IMR-90 (cell line): ENCODE measurements around the gene GYG2. TPM values are rescaled to one million over a fixed set of nuclear protein-coding genes. Genes with fewer than 3 reads are reported as not detected.

Source experiments
- ATAC-seq: fragments of 200-7000 bp; cut with Tn5 transposase; 2 replicates; pipeline ENCODE4 v1.9.1; 2020; ENCODE audit warnings: low read depth, mild to moderate bottlenecking, moderate library complexity
- BruUV-seq: library from RNA; stranded (reverse); fragments of 400-500 nt; replicated peaks from 2 replicates; lab custom pipeline; 2021; lab: Mats Ljungman, UMichigan
- CTCF ChIA-PET: fragments of 300-600 bp; formaldehyde crosslinking; extraction: SDS; loops from one replicate; lab custom pipeline; 2021; ENCODE audit warnings: antibody characterized with exemption; lab: Yijun Ruan, JAX
- POLR2A ChIA-PET: fragments of 300-600 bp; sonication (Branson Sonifier 250); formaldehyde crosslinking; loops from one replicate; lab custom pipeline; 2022; ENCODE audit warnings: antibody characterized with exemption; ENCODE audit not compliant: unreplicated experiment; lab: Charles Lee
- DNase-seq: peaks from one replicate; pipeline ENCODE4 v3.0.0; 2013
- H2AFZ ChIP-seq: replicated peaks from 2 replicates; pipeline ENCODE3; 2013; ENCODE audit warnings: low read length, mild to moderate bottlenecking; ENCODE audit not compliant: poor library complexity
- H2AK5ac ChIP-seq: 2 replicates; pipeline ENCODE4 v1.6.1; 2013; ENCODE audit warnings: low read depth, low read length, inconsistent platforms
- H2AK9ac ChIP-seq: replicated peaks from 2 replicates; pipeline ENCODE3; 2013; ENCODE audit warnings: mild to moderate bottlenecking, low read depth, low read length, moderate library complexity; ENCODE audit not compliant: poor library complexity
- H2BK120ac ChIP-seq: 2 replicates; pipeline ENCODE4 v1.6.1; 2013; ENCODE audit warnings: low read depth, low read length, inconsistent platforms
- H2BK15ac ChIP-seq: 3 replicates; pipeline ENCODE4 v1.6.1; 2013; ENCODE audit warnings: low read depth, low read length, inconsistent platforms
- H2BK20ac ChIP-seq: 2 replicates; pipeline ENCODE4 v1.6.1; 2013; ENCODE audit warnings: low read depth, mild to moderate bottlenecking, inconsistent platforms, low read length, moderate library complexity
- H2BK5ac ChIP-seq: 2 replicates; pipeline ENCODE4 v1.6.1; 2013; ENCODE audit warnings: mild to moderate bottlenecking, low read depth, low read length, inconsistent platforms; ENCODE audit not compliant: poor library complexity, severe bottlenecking
- H3K14ac ChIP-seq: replicated peaks from 2 replicates; pipeline ENCODE4 v1.6.1; 2013; ENCODE audit warnings: low read depth, low read length, inconsistent platforms
- H3K18ac ChIP-seq: 2 replicates; pipeline ENCODE4 v1.6.1; 2013; ENCODE audit warnings: low read depth, low read length, control low read depth
- H3K23ac ChIP-seq: 2 replicates; pipeline ENCODE4 v1.6.1; 2013; ENCODE audit warnings: low read depth, low read length, inconsistent platforms
- H3K27ac ChIP-seq: 2 replicates; pipeline ENCODE4 v1.5.1; 2013; ENCODE audit warnings: mild to moderate bottlenecking, control low read depth, low read length; ENCODE audit not compliant: insufficient read depth
- H3K27me3 ChIP-seq: 2 replicates; pipeline ENCODE4 v1.6.1; 2013; ENCODE audit warnings: low read length; ENCODE audit not compliant: control insufficient read depth, insufficient read depth
- H3K36me3 ChIP-seq: 2 replicates; pipeline ENCODE4 v1.6.1; 2013; ENCODE audit warnings: low read length, mixed read lengths; ENCODE audit not compliant: control insufficient read depth, insufficient read depth
- H3K4ac ChIP-seq: 2 replicates; pipeline ENCODE4 v1.6.1; 2013; ENCODE audit warnings: low read depth, low read length, inconsistent platforms
- H3K4me1 ChIP-seq: 2 replicates; pipeline ENCODE4 v1.6.1; 2013; ENCODE audit warnings: low read length, mixed read lengths; ENCODE audit not compliant: control insufficient read depth, insufficient read depth
- H3K4me2 ChIP-seq: 2 replicates; pipeline ENCODE4 v1.6.1; 2013; ENCODE audit warnings: low read depth, mild to moderate bottlenecking, control low read depth, low read length, moderate library complexity
- H3K4me3 ChIP-seq: 2 replicates; pipeline ENCODE4 v1.5.1; 2013; ENCODE audit warnings: low read depth, mild to moderate bottlenecking, control low read depth, low read length, moderate library complexity; ENCODE audit not compliant: insufficient read depth
- H3K56ac ChIP-seq: 2 replicates; pipeline ENCODE4 v1.6.1; 2013; ENCODE audit warnings: low read length, inconsistent platforms; ENCODE audit not compliant: insufficient read depth; ENCODE audit errors: extremely low read depth
- H3K79me1 ChIP-seq, 2 experiments: 2 replicates each; pipeline ENCODE4 v1.6.1; 2013; ENCODE audit warnings: low read length in 2 of 2, inconsistent platforms in 1 of 2, low read depth in 1 of 2
- H3K9ac ChIP-seq: 2 replicates; pipeline ENCODE4 v1.6.1; 2013; ENCODE audit warnings: low read depth, low read length, control low read depth
- H3K9me1 ChIP-seq: 2 replicates; pipeline ENCODE4 v1.6.1; 2013; ENCODE audit warnings: low read length, inconsistent platforms; ENCODE audit not compliant: insufficient read depth
- H3K9me3 ChIP-seq: 2 replicates; pipeline ENCODE4 v1.6.1; 2013; ENCODE audit warnings: low read length; ENCODE audit not compliant: control insufficient read depth, insufficient read depth
- H4K20me1 ChIP-seq: 2 replicates; pipeline ENCODE4 v1.6.1; 2013; ENCODE audit warnings: low read length, inconsistent platforms; ENCODE audit not compliant: insufficient read depth
- H4K5ac ChIP-seq: 2 replicates; pipeline ENCODE4 v1.6.1; 2013; ENCODE audit warnings: mild to moderate bottlenecking, low read depth, low read length, control low read depth
- H4K8ac ChIP-seq, 2 experiments: 2 replicates each; pipeline ENCODE4 v1.6.1; 2013; ENCODE audit warnings: low read depth in 2 of 2, low read length in 2 of 2, control low read depth in 1 of 2, inconsistent platforms in 1 of 2
- H4K91ac ChIP-seq: 2 replicates; pipeline ENCODE4 v1.6.1; 2013; ENCODE audit warnings: low read depth, low read length, inconsistent platforms; ENCODE audit not compliant: insufficient read depth
- BHLHE40 ChIP-seq: fragments of 150-350 bp; IDR thresholded peaks from 2 replicates; pipeline ENCODE4 v1.6.1; 2016; ENCODE audit warnings: mild to moderate bottlenecking, low read depth, low read length
- CEBPB ChIP-seq: IDR thresholded peaks from 2 replicates; pipeline ENCODE4 v1.6.1; 2012; ENCODE audit warnings: low read depth, low read length, improper control_type of control experiment
- CHD1 ChIP-seq: IDR thresholded peaks from 2 replicates; pipeline ENCODE4 v1.6.1; 2012; ENCODE audit warnings: low read depth, low read length, improper control_type of control experiment
- FOS ChIP-seq: fragments of 150-350 bp; IDR thresholded peaks from 2 replicates; pipeline ENCODE4 v1.6.1; 2016; ENCODE audit warnings: low read depth, low read length
- MAFK ChIP-seq: IDR thresholded peaks from 2 replicates; pipeline ENCODE4 v1.6.1; 2012; ENCODE audit warnings: low read depth, low read length, improper control_type of control experiment
- MAZ ChIP-seq: IDR thresholded peaks from 2 replicates; pipeline ENCODE4 v1.6.1; 2012; ENCODE audit warnings: low read depth, mild to moderate bottlenecking, low read length, improper control_type of control experiment, moderate library complexity, borderline replicate concordance
- MXI1 ChIP-seq: IDR thresholded peaks from 2 replicates; pipeline ENCODE4 v1.6.1; 2012; ENCODE audit warnings: low read depth, mild to moderate bottlenecking, low read length, moderate library complexity, borderline replicate concordance
- POLR2A ChIP-seq: IDR thresholded peaks from 2 replicates; pipeline ENCODE4 v1.6.1; 2012; ENCODE audit warnings: mild to moderate bottlenecking, low read depth, low read length
- RCOR1 ChIP-seq: IDR thresholded peaks from 2 replicates; pipeline ENCODE4 v1.6.1; 2012; ENCODE audit warnings: mild to moderate bottlenecking, low read length, improper control_type of control experiment; ENCODE audit not compliant: insufficient replicate concordance
- RFX5 ChIP-seq: IDR thresholded peaks from 2 replicates; pipeline ENCODE4 v1.8.0; 2012; ENCODE audit warnings: low read depth, mild to moderate bottlenecking, low read length, moderate library complexity
- SMC3 ChIP-seq: fragments of 150-350 bp; IDR thresholded peaks from 2 replicates; pipeline ENCODE4 v1.6.1; 2016; ENCODE audit warnings: low read depth, mild to moderate bottlenecking, antibody characterized with exemption, low read length, moderate library complexity
- USF2 ChIP-seq: fragments of 150-350 bp; IDR thresholded peaks from 2 replicates; pipeline ENCODE4 v1.6.1; 2017; ENCODE audit warnings: mild to moderate bottlenecking, antibody characterized with exemption, low read length, low read depth
- WGBS, 2 experiments: methylation state at CpG; one replicate each; pipeline versions ENCODE4 v1.1.5 to v1.1.7; 2013; ENCODE audit warnings: missing lambda C conversion rate in 2 of 2; ENCODE audit not compliant: insufficient read length in 1 of 2; ENCODE audit errors: extremely low coverage in 2 of 2; 5-methylcytosine and 5-hydroxymethylcytosine counted together
- dilution Hi-C: fragments of 300-500 bp; cut with HindIII; formaldehyde crosslinking; loops from one replicate; pipeline ENCODE4 v1.14.3; 2018; ENCODE audit warnings: low sequenced_read_pairs; ENCODE audit not compliant: unreplicated experiment
- in situ Hi-C: fragments of 300-500 bp; cut with MboI; formaldehyde crosslinking; loops from 3 replicates; pipeline ENCODE4 v1.14.3; 2019; ENCODE audit warnings: low sequenced_read_pairs, inconsistent platforms, mixed read lengths
- intact Hi-C: fragments of 100-400 bp; cut with micrococcal nuclease; formaldehyde crosslinking; loops from 2 replicates; pipeline ENCODE4 v1.10.0; 2022
- polyA plus RNA-seq, 3 experiments: library from polyadenylated mRNA; depleted of rRNA; stranded (reverse); fragments of >200 nt; gene quantifications; 2 replicates each; pipeline ENCODE4 v1.2.3, GENCODE V29; 2012; ENCODE audit warnings: low replicate concordance in 1 of 3
- total RNA-seq: library from RNA; depleted of rRNA; stranded (reverse); fragments of >200 nt; gene quantifications from 2 replicates; pipeline ENCODE4 v1.2.3, GENCODE V29; 2012
- TF ChIP-seq, protein P1 (sequence below): conservative IDR thresholded peaks from 2 replicates; pipeline ENCODE4 v1.5.1; 2012; ENCODE audit warnings: mild to moderate bottlenecking, low read depth, low read length, improper control_type of control experiment
- TF ChIP-seq, protein P2 (sequence below): fragments of 150-350 bp; IDR thresholded peaks from 2 replicates; pipeline ENCODE4 v1.6.1; 2016; ENCODE audit warnings: low read depth, mild to moderate bottlenecking, low read length, moderate library complexity, borderline replicate concordance

GYG2 gene
- total and polyA plus RNA-seq, 2 of the 4 experiments (the other 2 are of a cell fraction) = 9.6 to 13.1 TPM

DNA sequence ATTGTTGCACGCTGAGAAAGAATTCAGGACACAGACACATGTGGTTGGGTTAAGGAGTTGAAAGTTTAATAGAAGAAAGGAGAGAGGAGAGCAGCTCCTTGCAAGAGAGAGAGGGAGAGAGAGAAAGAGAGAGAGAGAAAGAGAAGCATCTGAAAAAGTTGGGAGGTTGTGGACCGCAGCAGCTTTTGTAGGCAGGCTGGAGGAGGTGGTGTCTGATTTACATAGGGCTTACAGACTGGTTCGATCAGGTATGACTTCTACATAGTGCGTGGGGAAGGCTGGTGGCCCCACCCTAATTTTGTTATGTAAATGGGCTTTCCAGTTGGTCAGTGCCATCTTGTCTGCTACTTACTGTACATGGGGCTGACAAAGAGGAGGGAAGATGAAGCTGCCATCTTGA lies 27.5 kb upstream of the GYG2 start:
- H4K91ac ChIP-seq = no peak overlapping the region
- no peak overlapping the region for H2AFZ ChIP-seq
- H3K36me3 ChIP-seq = no peaks in the 10 kb centered on the region
- no peak overlapping the region for H3K27ac ChIP-seq
- no peak overlapping the region for H3K4me2 ChIP-seq
- BruUV-seq = no TSS peak
- H3K79me1 ChIP-seq = no peaks in the 10 kb centered on the region
- no peaks in the 10 kb centered on the region for H3K27me3 ChIP-seq
- no peak overlapping the region for H3K56ac ChIP-seq
- H3K14ac ChIP-seq = no peak overlapping the region
- DNase-seq = no peak
- H4K8ac ChIP-seq = no peak overlapping the region
- no peak overlapping the region for H3K18ac ChIP-seq
- H3K23ac ChIP-seq = no peak overlapping the region
- no peaks in the 10 kb centered on the region for H4K20me1 ChIP-seq
- in situ Hi-C loops = loop anchor here (25.0 kb wide), 1 partner anchor 1339 kb away; the partner anchor contains the start of gene ASMTL
- no peak overlapping the region for H2AK9ac ChIP-seq
- intact Hi-C loops = no loop called here
- no peak overlapping the region for H2BK5ac ChIP-seq
- H2BK20ac ChIP-seq = no peak overlapping the region
- no peaks in the 10 kb centered on the region for H3K4me1 ChIP-seq
- TF ChIP-seq RFX5 (no peak), POLR2A (no peak), BHLHE40 (no peak), MAFK (no peak), CHD1 (no peak), RCOR1 (no peak), MXI1 (no peak), SMC3 (no peak), FOS (no peak), USF2 (no peak), CEBPB (no peak), MAZ (no peak)
- TF ChIP-seq, protein P1, sequence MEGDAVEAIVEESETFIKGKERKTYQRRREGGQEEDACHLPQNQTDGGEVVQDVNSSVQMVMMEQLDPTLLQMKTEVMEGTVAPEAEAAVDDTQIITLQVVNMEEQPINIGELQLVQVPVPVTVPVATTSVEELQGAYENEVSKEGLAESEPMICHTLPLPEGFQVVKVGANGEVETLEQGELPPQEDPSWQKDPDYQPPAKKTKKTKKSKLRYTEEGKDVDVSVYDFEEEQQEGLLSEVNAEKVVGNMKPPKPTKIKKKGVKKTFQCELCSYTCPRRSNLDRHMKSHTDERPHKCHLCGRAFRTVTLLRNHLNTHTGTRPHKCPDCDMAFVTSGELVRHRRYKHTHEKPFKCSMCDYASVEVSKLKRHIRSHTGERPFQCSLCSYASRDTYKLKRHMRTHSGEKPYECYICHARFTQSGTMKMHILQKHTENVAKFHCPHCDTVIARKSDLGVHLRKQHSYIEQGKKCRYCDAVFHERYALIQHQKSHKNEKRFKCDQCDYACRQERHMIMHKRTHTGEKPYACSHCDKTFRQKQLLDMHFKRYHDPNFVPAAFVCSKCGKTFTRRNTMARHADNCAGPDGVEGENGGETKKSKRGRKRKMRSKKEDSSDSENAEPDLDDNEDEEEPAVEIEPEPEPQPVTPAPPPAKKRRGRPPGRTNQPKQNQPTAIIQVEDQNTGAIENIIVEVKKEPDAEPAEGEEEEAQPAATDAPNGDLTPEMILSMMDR = no peak
- TF ChIP-seq, protein P2, sequence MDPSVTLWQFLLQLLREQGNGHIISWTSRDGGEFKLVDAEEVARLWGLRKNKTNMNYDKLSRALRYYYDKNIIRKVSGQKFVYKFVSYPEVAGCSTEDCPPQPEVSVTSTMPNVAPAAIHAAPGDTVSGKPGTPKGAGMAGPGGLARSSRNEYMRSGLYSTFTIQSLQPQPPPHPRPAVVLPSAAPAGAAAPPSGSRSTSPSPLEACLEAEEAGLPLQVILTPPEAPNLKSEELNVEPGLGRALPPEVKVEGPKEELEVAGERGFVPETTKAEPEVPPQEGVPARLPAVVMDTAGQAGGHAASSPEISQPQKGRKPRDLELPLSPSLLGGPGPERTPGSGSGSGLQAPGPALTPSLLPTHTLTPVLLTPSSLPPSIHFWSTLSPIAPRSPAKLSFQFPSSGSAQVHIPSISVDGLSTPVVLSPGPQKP = no peak
- no peak overlapping the region for H3K4me3 ChIP-seq
- no peak for ATAC-seq
- H2BK15ac ChIP-seq = no peak overlapping the region
- H3K9ac ChIP-seq = no peak overlapping the region
- dilution Hi-C loops = no loop called here
- H3K4ac ChIP-seq = no peak overlapping the region
- ChIA-PET CTCF (no interaction called here), POLR2A (no interaction called here)
- no peak overlapping the region for H2BK120ac ChIP-seq
- no peaks in the 10 kb centered on the region for H3K9me1 ChIP-seq
- H4K5ac ChIP-seq = no peak overlapping the region
- H3K9me3 ChIP-seq = no peaks in the 10 kb centered on the region
- 61% methylated on average over 3 of the region's 4 CpGs; no CpG with 5 or more reads in 1 of the 2 experiments for WGBS, 2 experiments
- no peak overlapping the region for H2AK5ac ChIP-seq
